Astrocyte (in vitro differentiated cells and primary cell): ENCODE results near the gene PRSS38. TPM values are rescaled to one million over a fixed set of nuclear protein-coding genes. Genes with fewer than 3 reads are reported as not detected.
"Not testable (repeated sequence)": the region's sequence is repeated elsewhere in the genome, so short reads cannot be mapped to it uniquely, and the experiment has no call there.

Experiments used
- DNase-seq: peaks from one replicate; pipeline ENCODE4 v3.0.0-alpha.2; 2010; ENCODE audit warnings: low read depth
- FAIRE-seq: peaks from 2 replicates; lab custom pipeline; 2011; peaks lifted over from hg19 to GRCh38; lab: Jason Lieb, UNC
- H2AFZ ChIP-seq: 2 replicates; pipeline ENCODE4 v1.6.0; 2012; ENCODE audit warnings: low read depth, low read length, inconsistent platforms
- H3K27ac ChIP-seq: 2 replicates; pipeline ENCODE4 v1.5.1; 2011; ENCODE audit warnings: low read depth, low read length, inconsistent platforms
- H3K27me3 ChIP-seq: 2 replicates; pipeline ENCODE4 v1.6.0; 2011; ENCODE audit warnings: low read length, inconsistent platforms; ENCODE audit not compliant: insufficient read depth
- H3K36me3 ChIP-seq: 2 replicates; pipeline ENCODE4 v1.5.1; 2011; ENCODE audit warnings: low read length, inconsistent platforms; ENCODE audit not compliant: insufficient read depth
- H3K4me1 ChIP-seq: 2 replicates; pipeline ENCODE4 v1.5.1; 2011; ENCODE audit warnings: low read length, inconsistent platforms; ENCODE audit not compliant: insufficient read depth
- H3K4me2 ChIP-seq: 2 replicates; pipeline ENCODE4 v1.6.0; 2012; ENCODE audit warnings: low read length, inconsistent platforms
- H3K4me3 ChIP-seq: 2 replicates; pipeline ENCODE4 v1.5.1; 2011; ENCODE audit warnings: low read depth, mild to moderate bottlenecking, low read length, inconsistent platforms; ENCODE audit not compliant: insufficient read depth
- H3K79me2 ChIP-seq: 2 replicates; pipeline ENCODE4 v1.6.0; 2012; ENCODE audit warnings: mild to moderate bottlenecking, low read length, inconsistent platforms; ENCODE audit not compliant: insufficient read depth
- H3K9ac ChIP-seq: 2 replicates; pipeline ENCODE4 v1.6.0; 2012; ENCODE audit warnings: mild to moderate bottlenecking, low read length, inconsistent platforms
- H3K9me3 ChIP-seq: 2 replicates; pipeline ENCODE4 v1.5.1; 2012; ENCODE audit warnings: low read depth, mild to moderate bottlenecking, low read length, inconsistent platforms; ENCODE audit not compliant: insufficient read depth
- H4K20me1 ChIP-seq: 2 replicates; pipeline ENCODE4 v1.6.0; 2012; ENCODE audit warnings: low read length, inconsistent platforms; ENCODE audit not compliant: insufficient read depth
- H3K27ac Mint-ChIP-seq: one replicate; pipeline ENCODE4 v1.8.0; 2021; ENCODE audit warnings: mild to moderate bottlenecking, mixed read lengths; ENCODE audit not compliant: unreplicated experiment
- H3K27me3 Mint-ChIP-seq: one replicate; pipeline ENCODE4 v1.8.0; 2021; ENCODE audit warnings: low read depth, mixed read lengths; ENCODE audit not compliant: unreplicated experiment
- H3K36me3 Mint-ChIP-seq: one replicate; pipeline ENCODE4 v1.8.0; 2021; ENCODE audit warnings: low read depth, mixed read lengths; ENCODE audit not compliant: unreplicated experiment
- H3K4me1 Mint-ChIP-seq: one replicate; pipeline ENCODE4 v1.8.0; 2021; ENCODE audit warnings: low read depth, mixed read lengths; ENCODE audit not compliant: unreplicated experiment
- H3K4me3 Mint-ChIP-seq: one replicate; pipeline ENCODE4 v1.8.0; 2021; ENCODE audit warnings: mild to moderate bottlenecking, moderate library complexity, mixed read lengths; ENCODE audit not compliant: unreplicated experiment
- H3K9me3 Mint-ChIP-seq: one replicate; pipeline ENCODE4 v1.8.0; 2021; ENCODE audit warnings: mild to moderate bottlenecking, mixed read lengths; ENCODE audit not compliant: unreplicated experiment
- EZH2 ChIP-seq: IDR thresholded peaks from 2 replicates; pipeline ENCODE4 v1.6.1; 2012; ENCODE audit warnings: mild to moderate bottlenecking, low read length, inconsistent platforms; ENCODE audit not compliant: insufficient read depth
- total RNA-seq: library from RNA; stranded (reverse); gene quantifications from 2 replicates; pipeline ENCODE4 v1.2.1, GENCODE V29; 2021
- TF ChIP-seq, protein P1 (sequence below): IDR thresholded peaks from 2 replicates; pipeline ENCODE4 v1.5.1; 2011; ENCODE audit warnings: low read depth, mild to moderate bottlenecking, inconsistent platforms, low read length, moderate library complexity; ENCODE audit not compliant: insufficient read depth

The PRSS38 gene
- total RNA-seq, 1 donor from 2014 or later = not detected

DNA sequence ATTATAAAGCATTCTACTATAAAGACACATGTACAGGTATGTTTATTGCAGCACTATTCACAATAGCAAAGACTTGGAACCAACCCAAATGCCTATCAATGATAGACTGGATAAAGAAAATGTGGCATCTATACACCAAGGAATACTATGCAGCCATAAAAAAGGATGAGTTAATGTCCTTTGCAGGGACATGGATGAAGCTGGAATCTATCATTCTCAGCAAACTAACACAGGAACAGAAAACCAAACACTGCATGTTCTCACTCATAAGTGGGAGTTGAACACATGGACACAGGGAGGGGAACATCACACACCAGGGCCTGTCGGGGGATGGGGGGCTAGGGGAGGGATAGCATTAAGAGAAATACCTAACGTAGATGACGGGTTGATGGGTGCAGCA, 62.3 kb downstream of the PRSS38 start:
- H3K79me2 ChIP-seq, H3K4me2 ChIP-seq, H3K4me1 Mint-ChIP-seq, H3K27me3 ChIP-seq, H3K9me3 ChIP-seq, H3K36me3 Mint-ChIP-seq, H4K20me1 ChIP-seq, H3K4me1 ChIP-seq, H3K36me3 ChIP-seq, H3K9ac ChIP-seq, H3K27ac ChIP-seq, H3K4me3 ChIP-seq, DNase-seq, H3K4me3 Mint-ChIP-seq, H2AFZ ChIP-seq, FAIRE-seq, H3K27ac Mint-ChIP-seq: not testable (repeated sequence)
- peaks cover 62% of the 10 kb centered on the region for H3K27me3 Mint-ChIP-seq
- H3K9me3 Mint-ChIP-seq = peaks cover 14% of the 10 kb centered on the region

DNA sequence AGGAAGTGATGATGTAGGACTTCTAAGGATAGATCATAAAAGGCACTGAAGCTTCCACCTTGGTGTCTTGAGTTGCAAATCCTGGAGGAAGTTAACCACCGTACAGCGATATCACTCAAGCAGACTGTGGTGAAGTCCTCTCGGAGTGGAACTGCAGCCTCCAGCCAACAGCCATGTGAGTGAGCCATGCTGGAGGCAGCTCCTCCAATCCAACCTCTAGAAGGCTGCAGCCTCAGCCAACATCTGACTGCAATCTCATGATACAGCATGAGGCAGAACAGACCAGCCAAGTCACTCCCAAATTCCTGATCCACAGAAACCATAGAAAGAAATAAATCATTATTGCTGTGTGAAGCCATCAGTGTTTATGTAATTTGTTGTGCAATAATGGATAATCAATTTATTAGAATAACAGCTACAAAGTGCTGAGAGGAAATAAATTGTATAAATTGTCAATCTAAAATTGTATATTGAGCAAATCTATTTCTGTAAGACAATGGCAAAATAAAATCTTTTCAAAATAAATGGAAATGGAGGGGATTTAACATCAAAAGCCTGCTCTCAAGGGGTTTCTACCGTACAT, 65.0 kb downstream of the PRSS38 start:
- TF ChIP-seq, protein P1, sequence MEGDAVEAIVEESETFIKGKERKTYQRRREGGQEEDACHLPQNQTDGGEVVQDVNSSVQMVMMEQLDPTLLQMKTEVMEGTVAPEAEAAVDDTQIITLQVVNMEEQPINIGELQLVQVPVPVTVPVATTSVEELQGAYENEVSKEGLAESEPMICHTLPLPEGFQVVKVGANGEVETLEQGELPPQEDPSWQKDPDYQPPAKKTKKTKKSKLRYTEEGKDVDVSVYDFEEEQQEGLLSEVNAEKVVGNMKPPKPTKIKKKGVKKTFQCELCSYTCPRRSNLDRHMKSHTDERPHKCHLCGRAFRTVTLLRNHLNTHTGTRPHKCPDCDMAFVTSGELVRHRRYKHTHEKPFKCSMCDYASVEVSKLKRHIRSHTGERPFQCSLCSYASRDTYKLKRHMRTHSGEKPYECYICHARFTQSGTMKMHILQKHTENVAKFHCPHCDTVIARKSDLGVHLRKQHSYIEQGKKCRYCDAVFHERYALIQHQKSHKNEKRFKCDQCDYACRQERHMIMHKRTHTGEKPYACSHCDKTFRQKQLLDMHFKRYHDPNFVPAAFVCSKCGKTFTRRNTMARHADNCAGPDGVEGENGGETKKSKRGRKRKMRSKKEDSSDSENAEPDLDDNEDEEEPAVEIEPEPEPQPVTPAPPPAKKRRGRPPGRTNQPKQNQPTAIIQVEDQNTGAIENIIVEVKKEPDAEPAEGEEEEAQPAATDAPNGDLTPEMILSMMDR = no peak
- TF ChIP-seq EZH2 = no peak
- Histone ChIP-seq H3K27ac (no peak overlapping the region), H3K4me1 (peaks cover 1% of the 10 kb centered on the region), H4K20me1 (no peaks in the 10 kb centered on the region), H3K27me3 (peaks cover 2% of the 10 kb centered on the region), H2AFZ (no peak overlapping the region), H3K36me3 (no peaks in the 10 kb centered on the region), H3K9ac (no peak overlapping the region), H3K9me3 (no peaks in the 10 kb centered on the region), H3K79me2 (no peaks in the 10 kb centered on the region), H3K4me2 (no peak overlapping the region), H3K4me3 (no peak overlapping the region)
- Mint-ChIP-seq H3K27me3 (peaks cover 36% of the 10 kb centered on the region), H3K27ac (no peak overlapping the region), H3K9me3 (peaks cover 11% of the 10 kb centered on the region), H3K4me3 (no peak overlapping the region), H3K4me1 (peaks cover under 1% of the 10 kb centered on the region), H3K36me3 (no peaks in the 10 kb centered on the region)
- FAIRE-seq (no peak), DNase-seq (no peak)

DNA sequence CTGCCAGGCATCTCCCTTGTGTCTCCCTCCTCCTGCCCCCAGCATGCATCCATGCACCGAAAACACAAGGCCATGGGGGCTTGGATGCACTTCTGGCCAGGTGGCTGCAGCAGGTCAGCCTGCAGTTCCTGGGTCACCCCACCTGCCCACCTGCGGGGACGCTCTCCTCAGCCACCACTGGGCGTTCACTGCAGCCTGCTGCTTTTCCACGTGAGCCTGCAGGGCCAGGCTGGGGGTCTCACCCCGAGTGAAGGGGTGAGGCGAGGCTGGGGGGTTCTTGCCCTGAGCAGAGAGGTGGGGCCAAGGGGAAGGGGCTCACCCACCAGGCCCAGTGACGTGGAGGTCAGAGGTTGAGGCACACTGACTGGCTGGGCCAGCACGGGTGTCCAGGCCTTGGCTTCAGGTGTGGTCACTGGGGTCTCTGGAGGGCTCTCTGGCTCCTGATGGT, 67.6 kb downstream of the PRSS38 start:
- Histone ChIP-seq H3K4me2 (no peak overlapping the region), H4K20me1 (no peaks in the 10 kb centered on the region), H3K27me3 (peaks cover 2% of the 10 kb centered on the region), H3K4me1 (peaks cover 9% of the 10 kb centered on the region), H3K9ac (no peak overlapping the region), H3K79me2 (no peaks in the 10 kb centered on the region), H3K9me3 (no peaks in the 10 kb centered on the region), H2AFZ (no peak overlapping the region), H3K27ac (no peak overlapping the region), H3K4me3 (no peak overlapping the region), H3K36me3 (no peaks in the 10 kb centered on the region)
- Mint-ChIP-seq H3K9me3 (no peaks in the 10 kb centered on the region), H3K27ac (no peak overlapping the region), H3K27me3 (peaks cover 19% of the 10 kb centered on the region), H3K4me3 (no peak overlapping the region), H3K36me3 (no peaks in the 10 kb centered on the region), H3K4me1 (peaks cover 4% of the 10 kb centered on the region)
- no peak for TF ChIP-seq EZH2
- TF ChIP-seq, protein P1 = no peak
- no peak for FAIRE-seq
- no peak for DNase-seq
